GM19025 (cell line): ENCODE data around the gene MYCN.
"Not testable (repeated sequence)": the region's sequence is repeated elsewhere in the genome, so short reads cannot be mapped to it uniquely, and the experiment has no call there.

ENCODE experiments used
- ATAC-seq: cut with Tn5 transposase; IDR thresholded peaks from one replicate; pipeline ENCODE4 v1.9.1; 2021; ENCODE audit warnings: mild to moderate bottlenecking, low read depth, moderate library complexity; ENCODE audit not compliant: unreplicated experiment

MYCN gene

GRCh38 chr2:15939854-15940660 is at the start of gene MYCN:
Gene MYCN, plus strand, starts transcription at chr2:15940550. Its CDS starts 1,515 bp downstream, at chr2:15942065.
- ATAC-seq = peak; percentile 10

- ATAC-seq = no peak
These were observed 49.1 kb upstream of the MYCN start for GRCh38 chr2:15890936-15891905.

DNA sequence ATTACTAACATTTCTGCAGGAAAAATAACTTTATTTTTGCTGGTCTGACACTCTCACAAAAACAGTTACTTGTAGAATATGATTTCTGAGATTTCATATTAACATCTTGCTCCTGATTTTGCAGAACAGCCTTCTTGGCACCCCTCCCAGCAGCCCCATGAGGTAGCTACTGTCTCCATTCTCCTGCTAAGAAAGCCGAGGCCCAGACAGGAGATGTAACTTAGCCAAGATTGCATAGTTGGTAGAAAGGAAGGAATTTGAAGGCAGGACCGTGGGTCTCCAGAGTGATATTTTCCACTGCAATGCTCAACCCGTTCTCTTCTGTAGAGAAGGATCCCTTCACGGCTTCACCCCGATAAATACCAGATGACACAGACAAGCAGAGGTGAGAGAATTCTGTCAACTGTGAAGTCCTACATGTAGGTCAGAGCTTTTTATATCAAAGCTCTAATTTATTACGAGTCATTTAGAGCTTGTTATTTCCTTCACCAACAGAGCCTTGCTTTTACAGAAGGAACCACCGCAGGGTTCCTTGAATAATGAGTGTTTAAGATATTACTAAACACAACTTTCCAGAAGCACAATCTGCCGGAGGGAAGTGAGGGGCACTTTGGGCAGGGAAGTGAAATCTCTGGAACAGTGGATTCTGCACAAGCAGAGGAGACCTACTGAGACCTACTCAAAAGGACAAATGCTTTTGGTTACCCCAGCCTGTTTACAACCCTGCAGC is 48.0 kb upstream of the MYCN start:
- no peak for ATAC-seq

DNA sequence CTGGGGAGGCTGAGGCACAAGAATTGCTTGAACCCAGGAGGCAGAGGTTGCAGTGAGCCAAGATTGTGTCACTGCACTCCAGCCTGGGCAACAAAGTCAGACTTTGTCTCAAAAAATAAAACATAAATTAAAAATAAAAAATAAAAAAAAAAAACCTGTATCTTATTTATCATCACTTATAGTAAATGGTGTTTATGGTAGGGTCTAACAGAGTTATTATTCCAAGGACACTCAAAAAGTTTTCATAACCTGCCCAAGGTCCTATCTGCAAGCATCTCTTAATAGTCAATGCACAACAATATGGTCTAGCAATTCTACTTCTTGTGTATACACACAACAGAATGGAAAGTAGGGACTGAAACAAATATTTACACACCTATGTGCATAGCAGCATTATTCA is 47.3 kb upstream of the MYCN start:
- ATAC-seq = no peak

DNA sequence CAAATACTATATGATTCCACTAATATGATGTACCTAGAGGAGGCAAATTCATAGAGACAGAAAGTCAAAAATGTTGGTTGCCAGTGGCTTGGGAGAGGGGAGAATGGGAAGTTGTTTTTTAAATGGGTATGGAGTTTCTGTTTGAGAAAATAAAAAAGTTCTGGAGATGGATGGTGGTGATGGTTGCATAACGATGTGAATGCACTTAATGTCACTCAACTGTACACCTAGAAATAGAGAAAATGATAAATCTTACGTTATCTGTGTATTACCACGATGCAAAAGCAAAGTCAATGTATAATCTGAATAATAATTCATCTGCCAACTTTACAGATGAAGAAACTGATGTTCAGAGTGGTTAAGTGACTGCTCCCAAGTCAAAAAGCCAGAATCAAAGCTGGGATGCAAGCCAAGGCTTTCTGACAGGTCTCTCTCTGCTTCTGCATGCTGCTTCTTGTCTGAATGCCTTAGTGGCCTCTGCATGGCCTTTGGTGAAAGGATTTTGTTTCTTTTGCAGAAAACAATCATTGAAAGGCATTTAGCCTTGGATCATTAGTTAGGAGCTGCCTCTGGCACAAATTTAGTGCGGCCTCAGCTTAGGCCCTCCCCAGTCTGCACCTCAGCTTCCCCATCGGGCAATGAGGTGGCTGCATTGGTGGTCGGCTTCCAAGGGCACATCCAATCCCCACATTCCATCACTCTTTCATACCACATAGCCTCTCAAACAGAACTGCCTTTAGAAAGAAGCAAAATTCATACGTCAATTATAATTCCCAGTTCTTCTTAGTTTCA is 46.5 kb upstream of the MYCN start:
- ATAC-seq = no peak

GRCh38 chr2:15894481-15895144 is 45.7 kb upstream of the MYCN start:
- no peak for ATAC-seq

GRCh38 chr2:15895615-15896469 is 44.5 kb upstream of the MYCN start:
- ATAC-seq = no peak

DNA sequence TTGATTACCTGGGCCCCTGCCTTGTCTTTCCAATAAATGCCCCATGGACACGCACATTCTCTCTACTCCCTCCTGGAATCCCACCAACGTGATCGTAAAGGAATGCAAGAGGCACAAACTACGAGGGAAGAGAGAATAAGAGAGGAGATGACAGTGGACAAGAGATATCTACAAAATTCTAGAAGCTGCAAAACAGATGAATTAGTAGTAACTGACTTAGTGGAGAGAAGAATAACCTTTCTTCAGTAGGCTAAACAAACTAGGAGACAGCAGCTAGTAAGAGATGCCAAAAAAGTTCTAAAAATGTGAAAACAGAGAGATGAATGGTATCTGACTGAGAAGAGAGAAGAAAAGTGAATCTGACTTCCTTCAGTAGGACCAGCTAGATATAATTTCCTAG is 43.5 kb upstream of the MYCN start:
- ATAC-seq = no peak

GRCh38 chr2:15897431-15898098 is 42.8 kb upstream of the MYCN start:
- ATAC-seq = no peak

- ATAC-seq = no peak
These were observed 41.1 kb upstream of the MYCN start for GRCh38 chr2:15899327-15899612.

DNA sequence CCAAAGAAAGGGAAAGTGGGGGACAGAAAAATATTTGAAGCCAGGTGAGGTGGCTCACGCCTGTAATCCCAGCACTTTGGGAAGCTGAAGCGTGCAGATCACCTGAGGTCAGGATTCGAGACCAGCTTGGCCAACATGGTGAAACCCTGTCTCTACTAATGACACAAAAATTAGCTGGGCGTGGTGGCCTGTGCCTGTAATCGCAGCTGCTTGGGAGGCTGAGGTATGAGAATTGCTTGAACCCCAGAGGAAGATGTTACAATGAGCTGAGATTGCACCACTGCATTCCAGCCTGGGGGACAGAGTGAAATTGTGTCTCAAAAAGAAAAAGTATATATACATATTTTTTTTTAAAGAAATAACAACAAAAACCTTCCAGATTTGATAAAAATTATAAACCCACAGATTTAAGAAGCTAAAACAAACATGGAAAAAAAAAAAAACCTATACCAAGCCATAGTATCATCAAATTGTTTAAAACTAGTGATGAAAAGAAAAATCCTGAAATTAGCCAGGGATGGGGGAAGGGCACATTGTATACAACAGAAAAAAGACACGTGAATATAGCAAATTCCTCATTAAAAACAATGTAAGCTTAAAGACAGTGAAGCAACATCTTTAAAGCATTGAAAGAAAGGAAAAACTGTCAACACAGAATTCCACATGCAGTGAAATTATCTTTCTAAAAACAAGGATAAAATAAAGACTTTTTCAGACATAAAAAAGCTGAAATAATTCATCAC is 40.4 kb upstream of the MYCN start:
- ATAC-seq = no peak

GRCh38 chr2:15901095-15901807 is 39.1 kb upstream of the MYCN start:
- no peak for ATAC-seq

DNA sequence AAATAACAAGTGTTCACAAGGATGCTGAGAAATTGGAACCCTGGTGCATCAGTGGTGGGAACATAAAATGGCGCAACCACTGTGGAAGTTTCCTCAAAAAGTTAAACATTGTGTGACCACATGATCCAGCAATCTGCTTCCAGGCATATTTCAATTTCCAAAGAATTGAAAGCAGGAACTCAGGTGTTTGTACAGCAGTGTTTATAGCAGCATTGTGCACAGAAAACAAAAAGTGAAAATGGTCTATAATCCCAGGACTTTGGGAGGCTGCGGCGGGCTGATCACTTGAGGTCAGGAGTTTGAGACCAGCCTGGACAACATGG is 38.6 kb upstream of the MYCN start:
- ATAC-seq = no peak

DNA sequence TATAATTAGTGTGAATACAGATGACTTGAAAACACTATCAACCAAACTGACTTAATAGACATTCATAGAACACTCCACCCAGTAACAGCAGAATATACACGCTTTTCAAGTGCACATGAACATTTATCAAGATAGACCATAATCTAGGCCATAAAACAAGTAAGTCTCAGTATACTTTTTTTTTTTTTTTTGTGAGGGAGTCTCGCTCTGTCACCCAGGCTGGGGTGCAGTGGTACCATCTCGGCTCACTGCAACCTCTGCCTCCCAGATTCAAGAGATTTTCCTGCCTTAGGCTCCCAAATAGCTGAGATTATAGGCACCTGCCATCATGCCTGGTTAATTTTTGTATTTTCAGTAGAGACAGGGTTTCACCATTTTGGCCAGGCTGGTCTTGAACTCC is 36.4 kb upstream of the MYCN start:
- ATAC-seq = not testable (repeated sequence)

- no peak for ATAC-seq
These were observed 35.1 kb upstream of the MYCN start for GRCh38 chr2:15905267-15905645.

DNA sequence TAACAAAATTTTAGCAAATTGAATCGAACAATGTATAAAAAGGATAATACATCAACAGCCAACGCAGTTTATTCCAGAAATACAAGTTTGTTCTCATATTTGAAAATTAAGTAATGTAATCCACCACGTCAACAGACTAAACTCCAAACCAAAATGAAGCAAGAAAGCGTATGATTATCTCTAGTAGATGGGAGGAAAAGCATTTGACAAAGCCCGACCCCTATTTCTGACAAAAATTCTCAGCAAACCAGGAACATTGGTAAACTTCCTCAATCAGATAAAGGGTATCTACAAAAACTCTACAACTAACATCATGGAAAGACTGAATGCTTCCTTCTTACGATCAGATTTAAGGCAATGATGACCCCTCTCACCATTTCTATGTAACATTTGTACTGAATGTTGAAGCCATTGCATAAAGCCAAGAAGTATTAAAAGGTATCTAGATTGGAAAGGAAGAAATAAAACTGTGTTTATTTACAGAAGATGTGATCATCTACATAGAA is 34.3 kb upstream of the MYCN start:
- ATAC-seq = no peak

- ATAC-seq = no peak
These were observed 33.6 kb upstream of the MYCN start for GRCh38 chr2:15906778-15907177.
